NCI-H128 (cell line): ENCODE measurements around the gene CDK17.
"Not testable (repeated sequence)": the region's sequence is repeated elsewhere in the genome, so short reads cannot be mapped to it uniquely, and the experiment has no call there.

Source experiments
- DNase-seq: peaks from one replicate; lab custom pipeline; 2025; ENCODE audit not compliant: unreplicated experiment; lab: John Stamatoyannopoulos, UW

Gene CDK17

DNA sequence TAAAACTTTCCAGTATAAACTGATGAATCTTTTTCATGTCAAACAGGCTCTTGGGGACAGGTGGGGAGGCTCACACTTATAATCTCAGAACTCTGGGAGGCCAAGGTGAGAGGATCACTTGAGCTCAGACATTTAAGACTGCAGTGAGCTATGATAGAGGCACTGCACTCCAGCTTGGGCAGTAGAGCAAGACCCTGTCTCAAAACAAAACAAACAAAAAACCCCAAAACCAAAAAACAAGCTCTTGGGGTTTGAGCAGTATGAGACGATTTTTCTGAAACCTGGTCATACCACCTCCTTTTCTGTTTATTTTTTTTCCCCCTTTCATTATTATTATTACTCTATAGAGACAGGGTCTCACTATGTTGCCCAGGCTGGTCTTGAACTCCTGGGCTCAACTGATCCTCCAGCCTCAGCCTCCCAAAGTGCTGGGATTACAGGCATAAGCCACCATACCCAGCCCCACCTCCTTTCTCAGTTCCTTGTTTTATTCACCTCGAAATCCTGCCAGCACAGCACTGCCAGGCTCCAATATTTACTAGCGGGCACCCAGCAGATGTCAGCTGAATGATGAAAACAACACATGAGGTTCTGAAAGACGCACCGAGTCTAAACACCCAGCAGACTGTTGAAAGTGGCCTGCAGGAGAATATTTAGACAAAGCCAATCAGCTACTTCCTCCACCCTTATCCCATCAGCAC, 19.5 kb upstream of the CDK17 start:
- no peak for DNase-seq

DNA sequence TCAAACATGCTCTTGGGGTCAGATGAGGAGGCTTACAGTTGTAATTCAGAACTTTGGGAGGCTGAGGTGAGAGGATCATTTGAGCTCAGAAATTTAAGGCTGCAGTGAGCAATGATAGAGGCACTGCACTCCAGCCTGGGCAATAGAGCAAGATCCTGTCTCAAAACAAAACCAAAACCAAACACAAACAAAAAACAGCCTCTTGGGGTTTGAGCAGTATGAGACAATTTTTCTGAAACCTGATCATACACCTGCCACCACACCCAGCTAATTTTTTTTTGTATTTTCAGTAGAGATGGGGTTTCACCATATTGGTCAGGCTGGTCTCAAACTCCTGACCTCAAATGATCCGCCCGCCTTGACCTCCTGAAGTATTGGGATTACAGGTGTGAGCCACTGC, 17.4 kb upstream of the CDK17 start:
- DNase-seq = not testable (repeated sequence)

GRCh38 chr12:96416033-96416799, 16.0 kb upstream of the CDK17 start:
- no peak for DNase-seq

DNA sequence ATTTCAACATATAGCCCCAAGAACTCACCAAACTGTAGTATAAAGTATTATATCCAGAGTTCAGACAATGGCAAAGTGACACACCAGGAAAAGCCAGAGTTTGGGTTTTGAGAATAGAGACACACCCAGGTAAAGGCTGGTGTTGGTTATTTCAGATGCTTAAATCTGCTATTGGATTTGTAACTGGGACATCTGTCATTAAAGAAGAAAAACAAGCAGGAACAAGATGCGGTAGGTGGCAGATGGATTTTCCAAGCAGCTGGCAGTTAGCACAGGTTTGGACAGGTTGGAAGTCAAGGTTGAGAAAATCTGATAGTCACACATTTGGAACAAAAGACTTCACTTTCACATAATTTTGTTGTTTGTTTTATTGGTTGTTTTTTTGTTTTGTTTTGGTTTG, 14.4 kb upstream of the CDK17 start:
- no peak for DNase-seq

- DNase-seq = no peak
Measured at GRCh38 chr12:96412431-96412830, 12.2 kb upstream of the CDK17 start.

DNA sequence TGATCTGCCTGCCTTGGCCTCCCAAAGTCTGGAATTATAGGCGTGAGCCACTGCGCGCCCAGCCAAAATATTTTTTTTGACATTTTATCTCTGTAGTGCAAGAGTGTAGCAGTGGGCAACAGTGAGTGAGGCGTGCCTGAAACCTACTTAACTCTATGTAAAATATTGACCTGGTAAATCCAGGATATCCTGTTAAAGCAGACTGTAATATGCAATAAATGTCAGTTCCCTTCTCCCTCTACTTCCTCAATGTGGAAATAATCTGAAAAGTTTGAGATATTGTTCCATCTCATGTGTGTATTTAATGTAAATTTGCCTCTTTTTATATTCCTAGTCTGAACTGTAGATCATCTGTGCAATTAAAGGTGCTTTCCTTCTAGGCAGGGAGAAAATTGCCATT, 9.5 kb upstream of the CDK17 start:
- DNase-seq = no peak

- DNase-seq = no peak
Measured at GRCh38 chr12:96408993-96409392, 8.8 kb upstream of the CDK17 start.

GRCh38 chr12:96407429-96408097, 7.3 kb upstream of the CDK17 start:
- DNase-seq = not testable (repeated sequence)

DNA sequence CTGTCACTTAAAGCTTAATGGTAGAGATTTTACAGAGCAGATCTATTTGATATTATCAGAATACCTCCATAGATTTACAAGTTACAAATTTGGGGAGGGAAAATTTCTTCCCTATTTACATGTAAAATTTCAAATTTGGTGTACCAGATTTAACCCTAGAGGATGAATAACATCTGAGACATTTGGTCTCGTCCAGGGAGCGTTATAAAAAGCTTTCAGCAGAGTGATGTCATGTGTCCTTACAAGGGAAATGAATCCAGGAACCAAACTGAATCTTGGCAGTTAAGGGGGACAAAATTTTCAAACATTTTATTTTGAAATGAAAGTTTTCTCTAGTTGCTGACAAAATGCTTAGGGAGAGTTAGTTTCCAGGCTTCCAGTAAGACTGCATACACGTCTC, 4.5 kb upstream of the CDK17 start:
- DNase-seq = no peak

GRCh38 chr12:96403870-96404269, 3.6 kb upstream of the CDK17 start:
- DNase-seq = no peak

DNA sequence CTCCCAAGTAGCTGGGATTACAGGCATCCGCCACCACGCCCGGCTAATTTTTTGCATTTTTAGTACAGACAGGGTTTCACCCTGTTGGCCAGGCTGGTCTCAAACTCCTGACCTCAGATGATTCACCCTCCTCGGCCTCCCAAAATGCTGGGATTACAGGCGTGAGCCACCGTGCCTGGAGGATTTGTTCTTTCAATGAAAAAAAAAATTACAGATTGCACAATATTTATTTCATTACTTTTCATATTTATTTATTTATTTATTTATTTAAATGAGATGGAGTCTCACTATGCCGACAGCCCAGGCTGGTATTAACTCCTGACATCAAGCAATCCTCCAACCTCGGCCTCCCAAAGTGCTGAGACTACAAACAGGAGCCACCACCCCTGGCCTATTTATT, 2.3 kb upstream of the CDK17 start:
- DNase-seq = not testable (repeated sequence)

DNA sequence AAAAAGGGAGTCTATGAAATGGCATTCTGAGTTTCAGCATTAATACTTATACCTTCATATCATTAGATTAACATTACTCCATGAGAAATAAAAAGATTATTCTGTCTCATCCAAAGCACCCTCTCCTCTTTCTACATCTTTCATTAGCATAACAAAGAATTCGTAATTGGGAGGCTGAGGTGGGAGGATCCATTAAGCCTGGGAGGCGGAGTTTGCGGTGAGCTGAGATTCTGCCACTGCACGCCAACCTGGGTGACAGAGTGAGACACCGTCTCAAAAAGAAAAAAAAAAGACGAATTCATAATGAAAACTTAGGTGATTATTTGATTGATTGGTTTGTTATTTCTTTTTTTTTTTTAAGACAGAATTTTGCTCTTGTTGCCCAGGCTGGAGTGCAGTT, 1.8 kb upstream of the CDK17 start:
- DNase-seq = no peak

DNA sequence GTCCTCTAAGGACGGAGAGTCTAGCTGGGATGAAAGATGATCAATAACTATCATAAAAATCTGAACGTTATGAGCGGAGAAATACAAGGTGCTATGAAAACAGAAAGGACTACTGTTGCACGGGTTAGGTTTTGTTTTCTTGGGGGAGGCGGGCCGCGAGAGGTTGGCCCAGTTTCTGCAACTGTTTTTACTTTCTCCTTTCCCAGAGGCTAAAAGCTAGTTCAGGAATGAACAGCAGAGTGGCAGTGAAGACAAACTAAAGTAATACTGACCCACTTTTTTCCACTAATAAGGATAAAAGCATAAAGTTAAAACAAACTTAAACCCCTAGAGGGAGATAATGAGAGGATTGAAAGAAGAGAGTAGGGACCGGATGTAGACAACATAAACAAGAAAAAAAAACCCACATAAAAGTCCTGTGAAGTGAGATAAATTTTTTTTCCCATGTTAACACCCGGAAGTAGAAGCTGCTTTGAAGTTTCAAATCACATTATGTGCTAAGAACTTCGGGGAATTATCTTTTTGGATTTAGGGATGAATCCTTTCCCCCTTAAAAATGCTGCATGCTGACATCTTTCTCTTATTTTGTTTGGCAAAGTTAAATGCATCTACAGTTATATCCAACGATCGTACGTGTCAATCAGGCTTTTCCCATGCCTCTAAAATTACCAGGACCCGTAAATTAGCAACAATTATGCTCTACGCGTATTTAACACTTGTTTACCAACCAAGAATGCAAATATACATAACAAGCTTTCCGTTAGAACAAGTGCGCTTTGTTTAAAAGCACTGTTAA, 1.0 kb upstream of the CDK17 start:
- no peak for DNase-seq

DNA sequence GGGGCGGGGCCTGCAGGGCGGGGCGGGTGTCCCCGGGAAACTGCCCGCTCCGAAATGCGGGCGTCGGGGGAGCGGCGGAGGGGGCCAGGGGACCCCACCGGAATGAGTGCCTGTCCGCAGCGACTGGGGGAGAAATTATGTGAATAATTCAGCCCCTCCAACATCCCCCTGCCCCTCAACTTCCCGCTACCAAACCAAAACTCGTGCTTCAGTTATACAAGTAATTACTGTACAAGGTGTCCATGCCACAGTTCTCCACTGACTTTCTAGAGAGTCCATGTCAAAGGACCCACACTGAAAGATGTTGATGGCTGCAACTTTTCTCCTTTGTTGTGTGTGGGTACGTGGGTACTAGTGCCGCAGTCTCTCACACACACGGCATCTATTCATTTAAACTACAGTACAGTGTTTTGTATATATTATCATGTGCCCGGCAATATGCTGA, 414 bp upstream of the CDK17 start:
- DNase-seq = no peak

DNA sequence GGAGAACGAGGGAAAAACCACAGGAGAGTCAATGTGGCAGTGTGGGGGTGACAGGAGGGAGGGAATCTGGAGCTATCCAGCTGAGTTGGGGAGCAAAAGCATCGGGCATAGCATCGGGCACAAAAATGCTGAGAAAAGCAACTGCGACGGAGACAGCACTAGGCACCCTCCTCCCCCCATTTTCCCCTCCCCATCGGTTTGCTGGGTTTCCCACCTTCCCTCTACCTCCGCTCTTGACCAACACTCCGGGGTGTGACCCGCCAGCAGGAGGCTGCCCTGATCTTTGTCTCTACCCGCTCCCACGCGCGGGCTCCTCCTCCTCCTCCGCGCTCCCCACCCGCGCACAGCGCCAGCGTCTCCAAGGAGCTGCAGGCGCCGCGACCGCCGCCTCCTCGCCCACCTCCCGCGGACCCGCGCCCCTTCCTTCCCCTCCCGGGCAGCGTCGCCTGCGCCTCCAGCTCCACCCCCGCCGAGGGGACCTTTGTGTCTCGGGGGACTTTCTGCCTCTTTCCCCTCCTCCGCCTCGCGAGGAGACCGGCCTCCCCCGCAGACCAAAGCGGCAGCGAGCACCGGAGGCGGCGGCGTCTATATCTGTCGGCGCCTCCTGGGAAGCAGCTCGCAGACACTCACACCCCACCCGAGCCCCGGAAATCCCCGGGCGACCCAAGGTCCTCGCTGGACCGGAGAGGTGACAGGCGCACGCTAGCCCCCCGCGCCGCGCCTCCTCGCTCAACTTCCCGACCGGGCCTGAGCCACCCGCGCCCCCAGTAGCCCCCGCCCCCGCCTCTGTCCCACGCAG, 920 bp downstream of the CDK17 start:
- no peak for DNase-seq

DNA sequence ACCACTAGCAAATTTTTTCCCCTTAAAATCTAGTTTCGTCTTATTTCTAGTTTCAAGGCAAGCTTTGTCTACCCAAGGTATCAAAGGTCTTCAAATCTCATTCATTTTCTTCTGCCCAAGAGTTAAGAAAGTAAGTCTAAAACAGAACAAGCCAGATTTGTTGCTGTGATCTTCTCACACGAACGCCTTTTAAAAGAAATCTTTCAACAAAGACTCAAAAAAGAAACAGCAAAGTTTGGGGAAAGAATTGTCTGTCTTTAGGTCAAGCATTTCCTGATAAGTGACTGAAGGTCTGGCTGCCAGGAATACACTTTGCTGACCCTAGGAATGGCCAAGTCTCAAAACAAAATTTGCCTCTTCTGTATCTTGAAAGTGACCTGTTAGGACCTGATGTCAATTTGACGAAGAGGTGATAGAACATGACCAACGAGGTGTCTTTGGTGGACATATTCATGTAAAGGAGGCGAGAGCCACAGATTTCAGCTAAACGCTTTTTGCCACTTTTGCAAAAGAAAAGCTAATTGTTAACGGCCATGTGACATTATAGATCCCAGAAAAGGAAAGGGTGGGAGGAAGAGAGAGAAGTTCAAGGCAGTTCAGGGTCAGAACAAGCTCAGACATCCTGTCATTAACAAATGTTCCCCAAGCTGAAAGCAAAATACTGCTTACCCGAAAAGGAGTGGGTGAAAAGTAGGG, 1.7 kb downstream of the CDK17 start:
- no peak for DNase-seq

GRCh38 chr12:96397756-96398423, 2.3 kb downstream of the CDK17 start:
- DNase-seq = no peak

- no peak for DNase-seq
Measured at GRCh38 chr12:96396914-96397313, 3.3 kb downstream of the CDK17 start.

- no peak for DNase-seq
Measured at GRCh38 chr12:96396209-96396608, 4.0 kb downstream of the CDK17 start.
